K562 (cell line): ENCODE measurements around the gene ZDHHC20. TPM values are rescaled to one million over a fixed set of nuclear protein-coding genes. Genes with fewer than 3 reads are reported as not detected.

Experiments used
- ATAC-seq: fragments of 200-7000 bp; cut with Tn5 transposase; 3 replicates; pipeline ENCODE4 v1.9.1; 2020; ENCODE audit warnings: moderate library complexity
- BruUV-seq: library from RNA; stranded (reverse); fragments of 400-500 nt; replicated peaks from 2 replicates; lab custom pipeline; 2021; lab: Mats Ljungman, UMichigan
- CTCF ChIA-PET: fragments of 300-600 bp; formaldehyde crosslinking; extraction: SDS; loops from one replicate; lab custom pipeline; 2021; ENCODE audit warnings: low intra/inter-chr PET ratio; lab: Yijun Ruan, JAX
- POLR2A ChIA-PET: fragments of 300-600, 350-650 bp; sonication (Branson Sonifier 250); formaldehyde crosslinking; extraction: SDS; loops from one replicate; lab custom pipeline; 2021; ENCODE audit warnings: antibody characterized with exemption, inconsistent platforms; lab: Yijun Ruan, JAX
- DNase-seq, 4 experiments: peaks; one replicate each; pipeline versions ENCODE4 v3.0.0 to v3.0.0-alpha.2; 2011 to 2018; ENCODE audit warnings: low spot score in 3 of 4, mixed read lengths in 3 of 4; ENCODE audit errors: extremely low read depth in 1 of 4
- FAIRE-seq: peaks from 2 replicates; lab custom pipeline; 2011; peaks lifted over from hg19 to GRCh38; lab: Jason Lieb, UNC
- H2AFZ ChIP-seq: 2 replicates; pipeline ENCODE4 v1.6.0; 2011; ENCODE audit warnings: low read depth, low read length, control low read depth, inconsistent platforms
- H3K27ac ChIP-seq: fragments of 200-600 bp; 3 replicates; pipeline ENCODE4 v1.8.0; 2011; ENCODE audit warnings: low read depth, mild to moderate bottlenecking, control low read depth, inconsistent platforms, low read length, moderate library complexity, mixed read lengths; ENCODE audit errors: extremely low read depth
- H3K27me3 ChIP-seq, 2 experiments: fragments of 300-600 bp in 1 of 2; 2 replicates in 1 of 2; 3 replicates in 1 of 2; pipeline versions ENCODE4 v1.6.0 to v1.8.0; 2011; ENCODE audit warnings: inconsistent platforms in 2 of 2, low read length in 2 of 2, mild to moderate bottlenecking in 1 of 2, mixed read lengths in 1 of 2, moderate library complexity in 1 of 2; ENCODE audit not compliant: control insufficient read depth in 2 of 2, insufficient read depth in 2 of 2
- H3K36me3 ChIP-seq: fragments of 300-600 bp; 3 replicates; pipeline ENCODE4 v1.8.0; 2011; ENCODE audit warnings: mild to moderate bottlenecking, low read length, inconsistent platforms; ENCODE audit not compliant: control insufficient read depth, insufficient read depth
- H3K4me1 ChIP-seq, 2 experiments: fragments of 200-600 bp in 1 of 2; replicated peaks in 1 of 2; 2 replicates in 1 of 2; 3 replicates in 1 of 2; pipeline versions ENCODE4 v1.5.1 to v1.8.0; 2011; ENCODE audit warnings: inconsistent platforms in 2 of 2, low read length in 2 of 2, mild to moderate bottlenecking in 1 of 2, mixed read lengths in 1 of 2, moderate library complexity in 1 of 2; ENCODE audit not compliant: control insufficient read depth in 2 of 2, insufficient read depth in 2 of 2
- H3K4me2 ChIP-seq: 2 replicates; pipeline ENCODE4 v1.6.1; 2011; ENCODE audit warnings: low read length, control low read depth, inconsistent platforms, mixed read lengths; ENCODE audit not compliant: insufficient read depth
- H3K4me3 ChIP-seq: fragments of 200-600 bp; sonication (generic), shearing (Covaris generic); 2 replicates; pipeline ENCODE4 v1.5.1; 2016; ENCODE audit warnings: control low read depth, inconsistent platforms
- H3K79me2 ChIP-seq: fragments of 200-600 bp; 3 replicates; pipeline ENCODE4 v1.8.0; 2011; ENCODE audit warnings: low read length, inconsistent platforms; ENCODE audit not compliant: control insufficient read depth, insufficient read depth
- H3K9ac ChIP-seq, 2 experiments: 2 replicates each; pipeline versions ENCODE4 v1.6.0 to v1.6.1; 2011; ENCODE audit warnings: low read depth in 2 of 2, low read length in 2 of 2, control low read depth in 1 of 2, inconsistent platforms in 1 of 2, mild to moderate bottlenecking in 1 of 2, mixed read lengths in 1 of 2; ENCODE audit not compliant: insufficient read depth in 1 of 2
- H3K9me1 ChIP-seq: one replicate; pipeline ENCODE4 v1.6.0; 2011; ENCODE audit warnings: inconsistent platforms, mild to moderate bottlenecking, low read length, moderate library complexity; ENCODE audit not compliant: control insufficient read depth, insufficient read depth
- H3K9me3 ChIP-seq: replicated peaks from 2 replicates; pipeline ENCODE4 v1.5.1; 2011; ENCODE audit warnings: low read depth, low read length, inconsistent platforms; ENCODE audit not compliant: control insufficient read depth, insufficient read depth
- H4K20me1 ChIP-seq: replicated peaks from 2 replicates; pipeline ENCODE4 v1.6.1; 2011; ENCODE audit warnings: low read length, inconsistent platforms, mixed read lengths; ENCODE audit not compliant: control insufficient read depth, insufficient read depth
- FOXJ3 ChIP-seq: sonication (generic); formaldehyde crosslinking; IDR thresholded peaks from 2 replicates; pipeline ENCODE4 v1.4.0; 2020; ENCODE audit warnings: mild to moderate bottlenecking, missing genetic modification reagents
- HDAC3 ChIP-seq: fragments of 450-650 bp; IDR thresholded peaks from 2 replicates; pipeline ENCODE4 v1.6.1; 2018; ENCODE audit warnings: borderline replicate concordance, mild to moderate bottlenecking, moderate library complexity; ENCODE audit not compliant: partially characterized antibody
- IFI16 ChIP-seq: fragments of 250-450 bp; sonication (Bioruptor Pico); IDR thresholded peaks from 2 replicates; pipeline ENCODE4 v2.1.2; 2022; ENCODE audit warnings: mild to moderate bottlenecking, inconsistent platforms
- PPARD ChIP-seq: fragments of 250-450 bp; sonication (Bioruptor Pico); IDR thresholded peaks from 2 replicates; pipeline ENCODE4 v1.8.0; 2022; ENCODE audit warnings: inconsistent platforms, mild to moderate bottlenecking, moderate library complexity
- RBM39 ChIP-seq: fragments of 200-400 bp; formaldehyde crosslinking; optimal IDR thresholded peaks from 2 replicates; pipeline ENCODE3; 2018; ENCODE audit warnings: low read depth, low read length
- ZEB2 ChIP-seq: fragments of 450-650 bp; IDR thresholded peaks from 2 replicates; pipeline ENCODE4 v1.6.1; 2016
- WGBS: fragments of 100-300 bp; shearing (Covaris generic); methylation state at CpG from one replicate; pipeline ENCODE4 v1.1.6; 2016; ENCODE audit warnings: low coverage, mixed read lengths; ENCODE audit not compliant: insufficient coverage; ENCODE audit errors: missing lambda C conversion rate; 5-methylcytosine and 5-hydroxymethylcytosine counted together
- in situ Hi-C: fragments of 300-500 bp; cut with MboI; formaldehyde crosslinking; loops from 4 replicates; pipeline ENCODE4 v1.15.0; 2018; ENCODE audit warnings: inconsistent platforms, mixed read lengths
- intact Hi-C: fragments of 100-400 bp; cut with micrococcal nuclease; formaldehyde crosslinking; loops from 2 replicates; pipeline ENCODE4 v1.14.2; 2022
- polyA plus RNA-seq, 8 experiments: library from polyadenylated mRNA; depleted of rRNA in 4 of 8; stranded (reverse) in 5 of 8; unstranded in 3 of 8; fragments of >200 nt; fragmentation: Nextera tagmentation in 2 of 8; fragmentation: Illumina TruSeq in 1 of 8; extraction: Ambion mirVana in 2 of 8; extraction: Trizol in 1 of 8; gene quantifications; 2 replicates each; pipeline versions ENCODE4 v1.2.1 to v1.2.3, GENCODE V29; 2011 to 2014; ENCODE audit warnings: inconsistent platforms in 1 of 8, missing spikeins in 1 of 8
- total RNA-seq, 7 experiments: library from RNA; depleted of rRNA in 6 of 7; stranded (reverse); fragments of >200 nt in 6 of 7; fragmentation: Illumina TruSeq in 2 of 7; extraction: Trizol in 2 of 7; gene quantifications; 2 replicates each; pipeline versions ENCODE4 v1.2.1 to v1.2.3, GENCODE V29; 2011 to 2021; ENCODE audit warnings: low replicate concordance in 1 of 7
- TF ChIP-seq, protein P1 (sequence below): sonication (generic); formaldehyde crosslinking; IDR thresholded peaks from 2 replicates; pipeline ENCODE4 v1.8.0; 2022; ENCODE audit warnings: mild to moderate bottlenecking, missing genetic modification reagents, borderline replicate concordance

ZDHHC20 gene
- total and polyA plus RNA-seq, 9 of the 15 experiments (the other 6 are each of a cell fraction or from before 2014, with no cell fraction given): 2.7 to 20.9 (median 15.8) TPM

DNA sequence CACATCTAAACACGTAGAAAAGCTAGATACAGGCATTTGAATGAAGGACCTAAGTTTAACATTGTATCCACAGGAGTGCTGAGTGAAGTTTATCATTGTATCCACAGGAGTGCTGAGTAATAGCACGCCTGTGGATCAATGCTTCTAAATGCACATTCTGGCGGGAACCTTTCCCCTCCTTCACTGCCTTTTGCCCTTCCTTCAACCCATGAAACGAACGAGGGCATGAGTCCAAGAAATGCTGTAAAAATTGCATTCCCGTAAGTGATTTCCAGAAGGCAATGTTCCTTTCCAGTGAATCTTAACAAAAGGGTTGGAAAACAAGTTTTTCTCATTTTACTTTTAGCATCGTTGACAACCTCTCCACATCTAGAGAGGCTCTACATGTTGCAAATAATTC lies 88.1 kb downstream of the ZDHHC20 start:
- no peak for TF ChIP-seq ZEB2
- no peak for TF ChIP-seq HDAC3
- TF ChIP-seq, protein P1, sequence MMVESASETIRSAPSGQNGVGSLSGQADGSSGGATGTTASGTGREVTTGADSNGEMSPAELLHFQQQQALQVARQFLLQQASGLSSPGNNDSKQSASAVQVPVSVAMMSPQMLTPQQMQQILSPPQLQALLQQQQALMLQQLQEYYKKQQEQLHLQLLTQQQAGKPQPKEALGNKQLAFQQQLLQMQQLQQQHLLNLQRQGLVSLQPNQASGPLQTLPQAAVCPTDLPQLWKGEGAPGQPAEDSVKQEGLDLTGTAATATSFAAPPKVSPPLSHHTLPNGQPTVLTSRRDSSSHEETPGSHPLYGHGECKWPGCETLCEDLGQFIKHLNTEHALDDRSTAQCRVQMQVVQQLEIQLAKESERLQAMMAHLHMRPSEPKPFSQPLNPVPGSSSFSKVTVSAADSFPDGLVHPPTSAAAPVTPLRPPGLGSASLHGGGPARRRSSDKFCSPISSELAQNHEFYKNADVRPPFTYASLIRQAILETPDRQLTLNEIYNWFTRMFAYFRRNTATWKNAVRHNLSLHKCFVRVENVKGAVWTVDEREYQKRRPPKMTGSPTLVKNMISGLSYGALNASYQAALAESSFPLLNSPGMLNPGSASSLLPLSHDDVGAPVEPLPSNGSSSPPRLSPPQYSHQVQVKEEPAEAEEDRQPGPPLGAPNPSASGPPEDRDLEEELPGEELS: no peak
- no peak for TF ChIP-seq RBM39
- TF ChIP-seq IFI16: no peak
- no peak for TF ChIP-seq PPARD (CRISPR knock-in tag)
- no peak for TF ChIP-seq FOXJ3 (CRISPR knock-in tag)
- BruUV-seq: no TSS peak
- CTCF ChIA-PET: no interaction called here
- intact Hi-C loops: no loop called here
- DNase-seq (no peak), FAIRE-seq (no peak), ATAC-seq (no peak)
- H3K4me1 ChIP-seq: no peaks in the 10 kb centered on the region; a peak in 1 of 5 replicates
- H3K9me1 ChIP-seq: no peaks in the 10 kb centered on the region
- POLR2A ChIA-PET: no interaction called here
- no peak overlapping the region for H3K4me2 ChIP-seq
- no peaks in the 10 kb centered on the region for H4K20me1 ChIP-seq
- no peaks in the 10 kb centered on the region for H3K9me3 ChIP-seq
- H2AFZ ChIP-seq: no peak overlapping the region
- H3K4me3 ChIP-seq: no peak overlapping the region
- peaks cover 5% of the 10 kb centered on the region; the same call in 1 of the 3 replicates for H3K36me3 ChIP-seq
- H3K9ac ChIP-seq: no peak overlapping the region
- 28% methylated on average over 7 of the region's 7 CpGs for WGBS
- H3K27ac ChIP-seq: no peak overlapping the region
- no peaks in the 10 kb centered on the region for H3K27me3 ChIP-seq
- no peaks in the 10 kb centered on the region for H3K79me2 ChIP-seq
- in situ Hi-C loops: no loop called here
